A673 (cell line): ENCODE results near the gene PXT1. TPM values are rescaled to one million over a fixed set of nuclear protein-coding genes. Genes with fewer than 3 reads are reported as not detected.
A peak's percentile ranks its signal among the peaks of the same experiment; 100 is the strongest.

Experiments
- BruUV-seq: library from RNA; stranded (reverse); fragments of 400-500 nt; replicated peaks from 2 replicates; lab custom pipeline; 2021; lab: Mats Ljungman, UMichigan
- CTCF ChIA-PET: fragments of 300-600 bp; sonication (Branson Sonifier 250); formaldehyde crosslinking; loops from one replicate; lab custom pipeline; 2022; ENCODE audit warnings: antibody characterized with exemption; lab: Charles Lee
- POLR2A ChIA-PET: fragments of 300-600 bp; sonication (Branson Sonifier 250); formaldehyde crosslinking; loops from one replicate; lab custom pipeline; 2022; ENCODE audit warnings: antibody characterized with exemption; ENCODE audit not compliant: low non-redundant PET; lab: Charles Lee
- DNase-seq: peaks from one replicate; pipeline ENCODE4 v3.0.0-alpha.2; 2015; ENCODE audit warnings: low spot score
- H3K27ac ChIP-seq: fragments of 200-600 bp; sonication (generic); 2 replicates; pipeline ENCODE4 v1.5.1; 2016; ENCODE audit warnings: mixed run types, low read depth, mild to moderate bottlenecking, mixed read lengths, antibody characterized with exemption, low read length; ENCODE audit not compliant: poor library complexity, severe bottlenecking
- H3K27me3 ChIP-seq: fragments of 200-600 bp; sonication (generic); replicated peaks from 2 replicates; pipeline ENCODE4 v1.6.1; 2017; ENCODE audit warnings: mixed run types, low read depth, mild to moderate bottlenecking, mixed read lengths, antibody characterized with exemption, low read length; ENCODE audit not compliant: insufficient read depth, poor library complexity
- H3K36me3 ChIP-seq: fragments of 200-600 bp; sonication (generic); 2 replicates; pipeline ENCODE4 v1.6.1; 2016; ENCODE audit warnings: mixed run types, mild to moderate bottlenecking, mixed read lengths, antibody characterized with exemption, low read length; ENCODE audit not compliant: insufficient read depth, poor library complexity, severe bottlenecking
- H3K4me1 ChIP-seq: fragments of 200-600 bp; sonication (generic); 2 replicates; pipeline ENCODE4 v1.6.1; 2017; ENCODE audit warnings: mixed run types, mild to moderate bottlenecking, mixed read lengths, antibody characterized with exemption, low read length; ENCODE audit not compliant: insufficient read depth, poor library complexity, severe bottlenecking
- H3K4me3 ChIP-seq: fragments of 200-600 bp; sonication (generic); 2 replicates; pipeline ENCODE4 v1.5.1; 2016; ENCODE audit warnings: low read depth, mixed run types, mild to moderate bottlenecking, mixed read lengths, low read length; ENCODE audit not compliant: poor library complexity, severe bottlenecking
- H3K9me3 ChIP-seq: fragments of 200-600 bp; sonication (generic); 2 replicates; pipeline ENCODE4 v1.6.1; 2016; ENCODE audit warnings: mixed run types, low read depth, mild to moderate bottlenecking, mixed read lengths, antibody characterized with exemption, low read length; ENCODE audit not compliant: poor library complexity, severe bottlenecking
- CTCF ChIP-seq: fragments of 300-800, 200-600 bp; sonication (generic); conservative IDR thresholded peaks from 2 replicates; pipeline ENCODE4 v1.5.1; 2017; ENCODE audit warnings: low read depth, mild to moderate bottlenecking, antibody characterized with exemption, low read length, moderate library complexity, mixed read lengths
- EZH2 ChIP-seq: fragments of 200-600 bp; sonication (generic); IDR thresholded peaks from 2 replicates; pipeline ENCODE4 v1.6.1; 2017; ENCODE audit warnings: borderline replicate concordance, low read depth, mild to moderate bottlenecking, mixed read lengths, antibody characterized with exemption, low read length; ENCODE audit not compliant: poor library complexity, severe bottlenecking
- intact Hi-C: fragments of 100-400 bp; cut with micrococcal nuclease; formaldehyde crosslinking; loops from one replicate; pipeline ENCODE4 v1.10.0; 2022; ENCODE audit not compliant: unreplicated experiment
- total RNA-seq: library from RNA; stranded (reverse); gene quantifications from 2 replicates; pipeline ENCODE4 v1.2.3, GENCODE V29; 2021

The PXT1 gene
- total RNA-seq, 1 experiment from 2014 or later = 0.21 TPM

GRCh38 chr6:36392621-36393020 lies 50.0 kb downstream of the PXT1 start:
- no peaks in the 10 kb centered on the region for H3K27me3 ChIP-seq
- DNase-seq = no peak
- no peaks in the 10 kb centered on the region for H3K36me3 ChIP-seq
- no peaks in the 10 kb centered on the region for H3K9me3 ChIP-seq
- BruUV-seq = no TSS peak
- no peak overlapping the region for H3K27ac ChIP-seq
- H3K4me3 ChIP-seq = no peak overlapping the region
- ChIA-PET POLR2A (no interaction called here), CTCF (no interaction called here)
- no peaks in the 10 kb centered on the region for H3K4me1 ChIP-seq
- intact Hi-C loops = no loop called here
- TF ChIP-seq CTCF (no peak), EZH2 (no peak)

DNA sequence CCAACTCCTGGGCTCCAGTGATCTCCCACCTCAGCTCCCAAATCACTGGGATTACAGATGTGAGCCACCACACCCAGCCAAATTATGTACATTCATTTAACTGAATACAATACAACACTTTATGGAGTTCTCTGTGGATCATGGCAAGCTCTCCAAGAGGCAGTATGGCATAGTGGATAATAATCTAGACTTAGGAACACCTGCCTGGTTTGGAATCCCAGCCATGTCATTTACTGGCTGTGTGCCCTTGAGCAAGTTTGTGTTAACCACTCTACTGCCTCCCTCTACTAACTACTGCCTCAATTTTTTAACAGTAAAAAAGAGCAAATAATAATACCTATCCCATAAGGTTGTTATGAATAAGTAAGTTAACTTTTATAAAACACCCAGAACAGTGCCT lies 53.3 kb downstream of the PXT1 start:
- no peak for DNase-seq
- H3K9me3 ChIP-seq = no peaks in the 10 kb centered on the region
- ChIA-PET CTCF (no interaction called here), POLR2A (no interaction called here)
- H3K4me3 ChIP-seq = no peak overlapping the region
- no TSS peak for BruUV-seq
- intact Hi-C loops = no loop called here
- TF ChIP-seq EZH2 = no peak
- TF ChIP-seq CTCF = no peak
- no peak overlapping the region for H3K27ac ChIP-seq
- peaks cover 6% of the 10 kb centered on the region for H3K27me3 ChIP-seq
- H3K36me3 ChIP-seq = no peaks in the 10 kb centered on the region
- H3K4me1 ChIP-seq = no peaks in the 10 kb centered on the region

DNA sequence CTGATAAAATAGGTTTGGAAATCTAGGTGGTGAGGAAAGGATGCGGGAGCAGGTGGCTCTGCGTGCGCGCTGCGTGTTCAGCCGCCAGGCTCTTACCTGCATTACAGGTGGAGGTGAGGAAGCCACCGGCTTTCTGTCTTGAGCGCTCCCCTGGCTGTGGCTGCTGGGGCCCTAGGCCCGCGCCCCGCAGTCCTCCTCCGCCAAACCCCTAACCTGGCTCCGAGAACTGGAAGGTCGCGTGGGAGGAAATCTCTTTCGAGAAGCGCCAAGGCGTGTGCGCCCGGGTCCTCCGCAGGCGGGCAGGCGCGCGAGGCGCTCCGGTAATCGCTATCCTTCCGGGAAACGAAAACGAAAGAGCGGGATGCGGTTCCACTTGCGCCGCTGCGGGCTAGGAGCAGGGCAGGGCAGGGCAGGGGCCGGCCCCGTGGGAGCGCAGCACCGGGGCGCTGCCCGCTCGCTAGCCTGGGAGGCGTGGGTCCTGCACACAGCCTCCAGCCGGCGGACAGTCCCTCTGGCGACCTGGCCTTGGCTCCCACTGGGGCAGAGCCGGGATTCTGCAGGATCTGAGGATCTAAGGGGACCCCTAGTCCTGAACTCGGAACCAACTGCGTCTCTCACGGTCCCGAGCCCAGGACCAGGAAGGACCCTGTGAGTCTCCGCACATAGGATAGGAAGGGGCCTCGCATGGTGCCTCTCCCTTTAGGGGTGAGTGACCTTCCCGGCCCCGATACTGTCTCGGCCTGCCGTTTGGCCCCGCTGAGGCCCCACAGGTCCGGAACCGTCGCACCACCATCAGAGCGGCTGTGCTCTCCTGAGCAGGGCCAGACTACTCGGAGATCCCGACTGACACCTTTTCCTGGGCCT lies 55.0 kb downstream of the PXT1 start, which contains the start of gene ETV7:
Gene ETV7 (minus strand): TSS at position 230 of the 864 bp plus-strand sequence. CDS start 128 bp downstream, at position 102.
- CTCF ChIA-PET = no interaction called here
- intact Hi-C loops = no loop called here
- DNase-seq = peak; percentile 38
- Histone ChIP-seq H3K4me3 (peak within 1 kb of the TSS; percentile 46), H3K27ac (no peak within 1 kb of the TSS), H3K9me3 (no peaks in the 10 kb centered on the region), H3K27me3 (peaks cover 6% of the 10 kb centered on the region), H3K4me1 (no peaks in the 10 kb centered on the region), H3K36me3 (no peaks in the 10 kb centered on the region)
- BruUV-seq = no TSS peak
- POLR2A ChIA-PET = no interaction called here
- TF ChIP-seq CTCF (no peak), EZH2 (no peak)
